ENCODE measurements around the gene L3MBTL3. TPM values are rescaled to one million over a fixed set of nuclear protein-coding genes. Genes with fewer than 3 reads are reported as not detected.

The L3MBTL3 gene
- polyA plus RNA-seq, 2 of the 4 experiments (the other 2 are of a cell fraction), result 3.0 to 5.9 TPM

GRCh38 chr6:130055271-130055670 lies 36.9 kb downstream of the L3MBTL3 start:
- Histone ChIP-seq H3K4me3 (no peak overlapping the region), H3K4me2 (no peak overlapping the region), H3K4me1 (no peaks in the 10 kb centered on the region), H3K9me3 (no peaks in the 10 kb centered on the region), H3K27ac (no peak overlapping the region)
- TF ChIP-seq TFCP2L1 (CRISPR knock-in tag; IDR thresholded peaks at IDR 0.05) (no peak), PBX3 (IDR thresholded peaks at IDR 0.05) (no peak), HMGXB4 (CRISPR knock-in tag; IDR thresholded peaks at IDR 0.05; ENCODE audit: borderline replicate concordance) (no peak), CHD2 (IDR thresholded peaks at IDR 0.05; ENCODE audit: low read length, partially characterized antibody) (no peak), EHMT2 (IDR thresholded peaks at IDR 0.05; ENCODE audit: low read depth) (no peak)
- DNase-seq (ENCODE audit: low read depth in 1 of 2, low spot score in 1 of 2) (no peak), FAIRE-seq (no peak), ATAC-seq (no peak)
- CTCF ChIA-PET, result no interaction called here
- POLR2A ChIA-PET, result no interaction called here
- WGBS (ENCODE audit: missing lambda C conversion rate), result 40% methylated on average over 1 of the region's 1 CpG

- Histone ChIP-seq H3K4me2 (no peak overlapping the region), H3K9me3 (no peaks in the 10 kb centered on the region), H3K27ac (no peak overlapping the region), H3K4me1 (no peaks in the 10 kb centered on the region), H3K4me3 (no peak overlapping the region)
- FAIRE-seq, result no peak
- ChIA-PET POLR2A (no interaction called here), CTCF (no interaction called here)
- no peak for DNase-seq (ENCODE audit: low read depth in 1 of 2, low spot score in 1 of 2)
- TF ChIP-seq REST (IDR thresholded peaks at IDR 0.05), result no peak
- TF ChIP-seq ELK1 (IDR thresholded peaks at IDR 0.05; ENCODE audit: low read depth, low read length), result no peak
- TF ChIP-seq HOXB13 (CRISPR knock-in tag; IDR thresholded peaks at IDR 0.05; ENCODE audit: low read depth), result no peak
- no peak for TF ChIP-seq CTCF (IDR thresholded peaks at IDR 0.05)
- TF ChIP-seq FOSL2 (IDR thresholded peaks at IDR 0.05), result no peak
- no peak for TF ChIP-seq FOSL2 (CRISPR knock-in tag; IDR thresholded peaks at IDR 0.05)
- no peak for TF ChIP-seq MAZ (IDR thresholded peaks at IDR 0.05; ENCODE audit: borderline replicate concordance, low read depth, low read length)
- TF ChIP-seq KDM5A (IDR thresholded peaks at IDR 0.05), result no peak
- no peak for TF ChIP-seq MYC (IDR thresholded peaks at IDR 0.05; ENCODE audit: borderline replicate concordance, low read length)
- TF ChIP-seq BHLHE40 (IDR thresholded peaks at IDR 0.05; ENCODE audit: low read depth, low read length), result no peak
- TF ChIP-seq TP53 (CRISPR knock-in tag; IDR thresholded peaks at IDR 0.05), result no peak
- no peak for TF ChIP-seq POLR2AphosphoS2 (conservative IDR thresholded peaks at IDR 0.05; ENCODE audit: low read length)
- TF ChIP-seq PBX3 (IDR thresholded peaks at IDR 0.05), result no peak
- no peak for TF ChIP-seq RARB (CRISPR knock-in tag; IDR thresholded peaks at IDR 0.05)
- WGBS (ENCODE audit: missing lambda C conversion rate), result 91% methylated on average over 12 of the region's 12 CpGs
- no peak for ATAC-seq
Measured at GRCh38 chr6:130057495-130057894, 39.1 kb downstream of the L3MBTL3 start.

Data from A549 (cell line).